NCI-H226 (cell line): ENCODE results near the gene SLC25A13.
A peak's percentile ranks its signal among the peaks of the same experiment; 100 is the strongest.

Experiments used
- DNase-seq: peaks from one replicate; pipeline ENCODE4 v3.0.0-alpha.2; 2015

SLC25A13 gene

DNA sequence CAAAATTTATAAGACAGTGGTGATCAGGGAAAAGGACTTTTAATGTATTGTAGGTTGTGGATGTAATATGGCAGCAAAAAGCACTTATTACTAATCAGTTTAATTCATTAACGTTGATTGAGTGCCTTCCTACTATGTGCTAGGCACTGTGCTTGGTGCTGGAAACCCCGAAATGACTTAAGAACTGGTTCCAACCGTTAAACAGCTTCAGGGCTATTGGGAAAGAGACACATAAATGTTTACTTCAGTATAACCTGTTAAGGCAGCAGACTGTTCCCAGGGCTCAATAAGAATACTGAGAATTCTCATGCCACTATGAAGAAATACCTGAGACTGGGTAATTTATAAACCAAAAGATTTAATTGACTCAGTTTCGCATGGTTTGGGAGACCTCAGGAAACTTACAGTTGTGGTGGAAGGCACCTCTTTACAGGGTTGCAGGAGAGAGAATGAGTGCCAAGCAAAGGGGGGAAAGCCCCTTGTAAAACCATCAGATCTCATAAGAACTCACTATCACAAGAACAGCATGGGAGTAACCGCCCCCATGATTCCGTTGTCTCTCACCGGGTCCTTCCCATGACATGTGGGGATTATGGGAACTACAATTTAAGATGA is 1.1 kb upstream of the SLC25A13 start:
- no peak for DNase-seq

DNA sequence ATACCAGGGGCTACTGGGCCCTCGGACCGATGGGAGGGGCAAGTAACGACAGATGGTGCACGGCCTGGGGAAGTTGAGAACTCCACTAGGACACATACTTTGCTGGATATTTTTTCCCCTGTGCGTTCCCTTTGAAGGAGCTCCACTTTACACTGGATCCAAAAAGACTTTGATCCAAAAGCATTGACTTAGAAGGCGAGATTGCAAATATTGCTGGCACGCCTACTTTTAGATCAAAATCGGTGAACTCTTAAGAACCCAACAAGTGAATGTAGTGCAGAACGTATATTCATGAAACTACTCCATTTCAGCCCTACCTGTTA is 436 bp upstream of the SLC25A13 start:
- DNase-seq = no peak

- peak; percentile 83 for DNase-seq
These were observed 754 bp downstream of the SLC25A13 start for GRCh38 chr7:96321031-96321657.

- DNase-seq = no peak
These were observed 1.5 kb downstream of the SLC25A13 start for GRCh38 chr7:96320442-96320841.

DNA sequence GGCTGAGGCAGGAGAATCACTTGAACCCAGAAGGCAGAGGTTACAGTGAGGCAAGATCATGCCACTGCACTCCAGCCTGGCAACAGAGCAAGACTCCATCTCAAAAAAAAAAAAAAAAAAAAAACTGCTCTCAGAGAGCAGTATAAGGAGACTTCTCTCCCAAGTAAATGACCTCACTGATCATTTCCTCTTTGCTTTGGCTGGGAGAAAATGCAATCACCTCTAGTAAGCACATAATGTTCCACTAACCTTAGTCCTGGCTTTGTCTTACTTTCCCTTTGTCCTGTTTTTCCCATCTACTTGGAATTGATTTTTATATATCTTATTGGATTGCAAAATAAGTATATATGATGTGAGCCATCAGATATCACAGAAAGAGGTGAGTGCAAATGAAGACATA is 2.5 kb downstream of the SLC25A13 start:
- DNase-seq = no peak

GRCh38 chr7:96316949-96317348 is 4.9 kb downstream of the SLC25A13 start:
- no peak for DNase-seq

DNA sequence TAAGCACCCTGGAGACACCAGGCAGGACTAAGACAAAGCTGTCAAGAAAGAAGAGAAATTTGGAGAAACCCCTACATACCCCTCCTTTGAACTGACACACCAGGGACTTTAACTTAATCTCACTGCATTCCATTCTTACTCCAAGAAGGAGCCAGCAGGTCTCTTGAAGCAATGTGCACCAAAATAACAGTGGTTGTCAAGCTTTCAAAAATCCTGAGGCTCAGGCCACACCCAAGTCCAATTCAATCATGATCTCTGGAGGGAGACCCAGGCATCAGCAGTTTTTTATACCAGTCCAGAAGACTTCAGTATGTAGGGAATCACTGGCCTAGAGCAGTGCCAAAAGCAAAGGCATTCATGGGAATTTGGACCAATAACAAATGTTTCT is 6.8 kb downstream of the SLC25A13 start:
- DNase-seq = peak; percentile 39

DNA sequence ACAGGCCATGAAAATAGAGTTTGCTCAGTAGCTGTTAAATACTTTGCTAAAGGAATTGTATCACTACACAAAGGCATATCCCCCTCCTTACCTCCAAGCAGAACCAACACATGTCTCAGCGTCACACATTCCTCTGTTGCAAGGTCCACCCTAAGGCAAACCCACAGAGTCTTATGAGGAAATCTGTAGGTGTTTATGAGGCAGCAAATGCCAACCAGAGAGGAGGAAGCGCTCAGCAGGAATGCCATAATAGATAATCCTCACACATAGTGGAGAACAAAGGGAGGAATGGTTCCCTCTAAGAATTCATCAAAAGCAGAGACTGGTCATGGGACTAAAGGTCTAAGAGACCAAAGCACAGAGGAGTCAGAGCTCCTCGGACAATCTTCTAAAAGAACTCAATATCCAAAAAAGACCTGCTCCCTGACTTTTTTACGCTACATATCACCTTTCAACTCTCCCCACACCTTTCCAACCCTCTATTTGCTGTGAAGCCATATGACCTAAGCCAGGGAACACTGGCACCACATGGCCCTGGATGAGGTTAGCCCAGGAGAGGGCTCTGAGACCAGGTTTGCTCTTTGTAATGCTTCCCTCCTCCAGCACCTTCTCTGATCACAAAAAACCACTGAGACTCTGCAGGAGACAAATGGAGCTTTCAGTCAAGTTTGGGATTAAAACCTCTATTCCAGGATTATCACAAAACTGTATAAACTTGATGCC is 7.3 kb downstream of the SLC25A13 start:
- peak; percentile 91 for DNase-seq

DNA sequence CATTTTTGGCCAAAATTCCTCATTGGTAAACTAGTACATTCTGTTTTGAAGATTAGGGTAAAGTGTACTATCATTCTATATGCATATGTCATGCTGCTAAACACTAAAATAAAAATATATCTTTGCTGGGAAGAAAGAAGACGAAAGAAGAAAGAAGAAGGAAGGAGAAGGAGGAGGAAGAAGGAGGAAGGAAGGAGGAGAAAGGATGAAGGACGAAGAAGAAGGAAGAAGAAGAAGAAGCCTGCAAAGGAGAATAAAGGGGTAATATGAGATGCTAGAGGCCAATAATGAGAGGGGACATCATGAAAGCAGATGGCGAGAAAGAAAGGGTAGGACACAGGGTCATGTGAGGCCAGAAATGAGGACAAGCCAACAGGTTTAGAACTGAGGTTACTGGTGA is 8.0 kb downstream of the SLC25A13 start:
- no peak for DNase-seq

GRCh38 chr7:96312502-96312901 is 9.4 kb downstream of the SLC25A13 start:
- no peak for DNase-seq

- peak; percentile 58 for DNase-seq
These were observed 9.9 kb downstream of the SLC25A13 start for GRCh38 chr7:96311967-96312366.

- peak; percentile 19 for DNase-seq
These were observed 11.8 kb downstream of the SLC25A13 start for GRCh38 chr7:96310110-96310509.

- no peak for DNase-seq
These were observed 13.0 kb downstream of the SLC25A13 start for GRCh38 chr7:96308950-96309263.

DNA sequence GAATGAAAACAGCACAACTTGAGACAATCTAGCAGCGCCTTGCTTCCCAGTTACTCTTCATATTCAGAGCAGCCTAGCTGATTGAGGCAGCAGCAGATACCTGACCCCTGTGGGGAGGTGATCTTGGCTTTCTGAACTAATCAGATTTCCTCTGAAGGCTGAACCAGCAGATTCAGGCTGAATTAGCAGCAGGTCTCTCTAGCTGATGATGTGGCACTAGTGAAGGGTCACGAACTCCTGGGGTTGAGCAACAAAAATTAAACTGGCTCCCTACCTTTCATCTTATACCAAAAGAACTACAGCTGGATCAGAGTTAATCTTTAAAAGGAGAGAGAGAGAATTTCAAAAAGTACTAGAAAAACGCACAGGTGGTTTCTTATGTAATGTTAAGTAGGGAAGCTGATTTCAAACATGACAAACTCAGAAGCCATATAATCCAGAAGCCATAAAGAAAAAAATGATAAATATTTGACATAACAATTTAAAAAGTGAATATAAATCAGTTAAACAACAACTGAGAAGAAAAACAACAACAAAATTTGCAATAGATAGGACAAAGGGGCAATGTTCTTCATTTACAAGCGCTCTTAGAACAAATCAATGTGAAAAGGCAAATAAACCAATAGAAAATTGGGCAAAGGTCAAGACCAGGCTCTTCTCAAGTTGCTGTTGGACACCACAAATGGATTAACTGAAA is 13.5 kb downstream of the SLC25A13 start:
- DNase-seq = no peak

DNA sequence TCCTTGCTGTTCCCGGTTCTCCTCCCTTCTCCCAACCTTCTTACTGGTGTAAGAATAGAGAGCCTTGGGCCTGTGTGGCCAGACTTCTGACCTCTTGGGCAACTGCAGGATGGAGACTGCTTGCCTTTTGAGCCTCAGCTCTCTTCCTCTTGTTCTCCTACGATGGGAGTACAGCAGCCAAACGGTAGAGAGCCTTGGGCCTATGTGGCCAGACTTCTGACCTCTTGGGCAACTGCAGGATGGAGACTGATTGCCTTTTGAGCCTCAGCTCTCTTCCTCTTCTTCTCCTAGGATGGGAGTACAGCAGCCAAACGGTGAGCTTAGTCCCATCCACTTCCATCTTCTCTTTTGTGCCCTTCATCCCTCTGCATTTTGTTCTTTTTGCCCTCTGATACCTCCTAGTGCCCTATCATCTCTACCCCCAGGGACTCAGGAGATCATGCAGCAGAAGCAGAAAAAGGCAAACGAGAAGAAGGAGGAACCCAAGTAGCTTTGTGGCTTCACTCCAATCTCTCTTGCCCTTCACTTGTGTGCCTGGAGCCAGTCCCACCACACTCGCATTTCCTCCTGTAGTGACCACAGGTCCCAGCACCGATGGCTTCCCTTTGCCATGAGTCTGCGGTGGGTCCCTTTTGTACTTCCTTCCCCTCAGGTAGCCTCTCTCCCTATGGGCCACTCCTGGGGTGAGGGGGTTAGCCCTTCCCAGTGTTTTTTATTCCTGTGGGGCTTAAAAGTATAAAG is 15.3 kb downstream of the SLC25A13 start:
- DNase-seq = no peak

DNA sequence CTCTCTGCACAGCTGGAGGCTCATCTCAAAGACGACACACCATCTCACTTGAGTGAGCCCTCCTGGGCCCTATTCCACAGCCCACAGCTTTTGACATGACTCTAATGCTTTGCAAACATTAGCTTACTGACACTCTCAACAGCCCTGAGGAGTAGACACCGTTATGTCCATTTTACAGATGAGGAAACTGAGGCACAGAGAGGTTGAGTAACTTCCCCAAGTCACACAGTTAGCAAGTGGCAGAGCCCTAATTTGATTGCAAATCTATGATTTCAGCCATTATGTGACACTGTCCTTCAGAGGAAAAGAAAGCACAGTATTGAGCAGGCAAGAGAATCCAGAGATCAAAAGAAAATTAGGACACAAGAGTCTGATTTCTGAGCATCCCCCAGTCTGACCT is 16.0 kb downstream of the SLC25A13 start:
- DNase-seq = no peak

GRCh38 chr7:96304573-96304972 is 17.3 kb downstream of the SLC25A13 start:
- peak; percentile 44 for DNase-seq

DNA sequence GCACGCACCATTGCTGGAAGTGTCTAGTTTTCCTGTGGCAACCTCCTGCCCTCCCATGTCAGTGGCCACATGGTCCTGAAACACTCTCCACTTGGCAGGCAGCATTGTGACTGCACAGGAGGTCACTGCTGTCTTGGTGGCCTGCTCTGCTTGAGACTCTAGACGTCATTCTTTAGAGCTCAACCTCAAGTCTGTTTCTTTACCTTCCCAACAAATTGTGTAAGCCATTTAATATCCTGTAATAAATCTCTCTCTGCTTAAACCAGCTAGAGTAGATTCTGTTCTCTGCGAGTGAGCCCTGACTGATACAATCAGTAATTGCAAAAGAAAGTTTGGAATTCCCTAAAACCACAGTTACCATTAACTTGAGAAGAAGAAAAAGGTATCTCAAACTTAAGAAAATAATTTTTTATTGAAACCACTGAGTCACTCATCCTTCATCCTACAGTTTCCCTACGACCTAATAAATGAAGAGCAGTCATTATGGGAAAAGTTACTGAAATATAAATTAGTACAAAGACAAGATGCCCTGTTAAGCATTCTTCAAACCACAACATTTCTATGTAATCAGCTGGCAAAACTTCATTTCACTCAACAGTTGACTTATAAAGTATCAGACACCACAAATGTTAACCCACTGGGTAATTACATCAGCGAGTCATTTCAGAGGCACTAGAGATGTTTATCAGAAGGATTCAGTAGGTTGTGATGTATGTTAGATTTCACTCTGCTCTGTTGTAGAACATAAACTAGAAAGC is 18.0 kb downstream of the SLC25A13 start:
- DNase-seq = peak; percentile 79

GRCh38 chr7:96303105-96303685 is 18.7 kb downstream of the SLC25A13 start:
- peak; percentile 75 for DNase-seq

- no peak for DNase-seq
These were observed 20.9 kb downstream of the SLC25A13 start for GRCh38 chr7:96300986-96301385.

- peak; percentile 4 for DNase-seq
These were observed 21.4 kb downstream of the SLC25A13 start for GRCh38 chr7:96300502-96300901.

- peak; percentile 65 for DNase-seq
These were observed 22.4 kb downstream of the SLC25A13 start for GRCh38 chr7:96299496-96299895.
